Esophagus muscularis mucosa (tissue), 3 donors: ENCODE results near the gene JPH4.
"Not testable (repeated sequence)": the region's sequence is repeated elsewhere in the genome, so short reads cannot be mapped to it uniquely, and the experiment has no call there.

Experiments
- EP300 ChIP-seq: sonication (generic); formaldehyde crosslinking; IDR thresholded peaks from one replicate; pipeline ENCODE4 v1.6.1; 2017; ENCODE audit warnings: antibody characterized with exemption
- POLR2AphosphoS5 ChIP-seq, 2 donors: sonication (generic); formaldehyde crosslinking; IDR thresholded peaks; one replicate each; pipeline ENCODE4 v1.6.1; 2017; ENCODE audit warnings: antibody characterized with exemption in 2 of 2

DNA sequence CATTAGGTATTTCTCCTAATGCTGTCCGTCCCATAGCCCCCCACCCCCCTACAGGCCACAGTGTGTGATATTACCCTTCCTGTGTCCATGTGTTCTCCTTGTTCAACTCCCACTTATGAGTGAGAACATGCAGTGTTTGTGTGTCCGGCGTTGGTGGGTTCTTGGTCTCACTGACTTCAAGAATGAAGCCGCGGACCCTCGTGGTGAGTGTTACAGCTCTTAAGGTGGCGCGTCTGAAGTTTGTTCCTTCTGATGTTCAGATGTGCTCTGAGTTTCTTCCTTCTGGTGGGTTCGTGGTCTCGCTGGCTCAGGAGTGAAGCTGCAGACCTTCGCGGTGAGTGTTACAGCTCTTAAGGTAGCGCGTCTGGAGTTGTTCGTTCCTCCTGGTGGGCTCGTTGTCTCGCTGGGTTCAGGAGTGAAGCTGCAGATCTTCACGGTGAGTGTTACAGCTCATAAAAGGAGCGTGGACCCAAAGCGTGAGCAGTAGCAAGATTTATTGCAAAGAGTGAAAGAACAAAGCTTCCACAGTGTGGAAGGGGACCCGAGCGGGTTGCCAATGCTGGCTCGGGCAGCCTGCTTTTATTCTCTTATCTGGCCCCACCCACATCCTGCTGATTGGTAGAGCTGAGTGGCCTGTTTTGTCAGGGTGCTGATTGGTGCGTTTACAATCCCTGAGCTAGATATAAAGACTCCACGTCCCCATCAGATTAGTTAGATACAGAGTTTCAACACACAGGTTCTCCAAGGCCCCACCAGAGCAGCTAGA lies 5.4 kb upstream of the JPH4 start:
- TF ChIP-seq POLR2AphosphoS5 (IDR thresholded peaks at IDR 0.05); EP300: not testable (repeated sequence)
